Brain pericyte (primary cell): ENCODE measurements around the gene TRIM32.

Experiments
- DNase-seq: peaks from one replicate; pipeline ENCODE4 v3.0.0-alpha.2; 2012; ENCODE audit warnings: low read depth, low spot score

TRIM32 gene

DNA sequence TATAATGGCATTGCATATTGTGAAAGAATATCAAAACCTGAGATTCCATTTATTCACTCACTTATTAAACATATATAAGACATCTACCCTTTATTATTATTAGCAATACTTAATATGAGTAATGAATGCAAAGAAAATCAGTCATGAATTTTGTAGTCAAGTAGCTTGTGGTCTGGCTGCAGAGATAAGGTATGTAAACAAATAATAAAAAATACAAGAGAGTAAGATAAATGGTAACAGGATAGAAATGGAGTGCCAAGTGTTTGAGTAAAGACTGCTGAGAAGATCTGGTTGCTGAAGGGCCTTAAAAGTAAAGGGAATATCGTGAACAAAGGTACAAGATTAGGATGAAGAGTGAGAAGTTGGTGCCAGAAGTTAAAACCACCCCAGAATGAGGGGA is 18.4 kb downstream of the TRIM32 start:
- DNase-seq, result no peak

DNA sequence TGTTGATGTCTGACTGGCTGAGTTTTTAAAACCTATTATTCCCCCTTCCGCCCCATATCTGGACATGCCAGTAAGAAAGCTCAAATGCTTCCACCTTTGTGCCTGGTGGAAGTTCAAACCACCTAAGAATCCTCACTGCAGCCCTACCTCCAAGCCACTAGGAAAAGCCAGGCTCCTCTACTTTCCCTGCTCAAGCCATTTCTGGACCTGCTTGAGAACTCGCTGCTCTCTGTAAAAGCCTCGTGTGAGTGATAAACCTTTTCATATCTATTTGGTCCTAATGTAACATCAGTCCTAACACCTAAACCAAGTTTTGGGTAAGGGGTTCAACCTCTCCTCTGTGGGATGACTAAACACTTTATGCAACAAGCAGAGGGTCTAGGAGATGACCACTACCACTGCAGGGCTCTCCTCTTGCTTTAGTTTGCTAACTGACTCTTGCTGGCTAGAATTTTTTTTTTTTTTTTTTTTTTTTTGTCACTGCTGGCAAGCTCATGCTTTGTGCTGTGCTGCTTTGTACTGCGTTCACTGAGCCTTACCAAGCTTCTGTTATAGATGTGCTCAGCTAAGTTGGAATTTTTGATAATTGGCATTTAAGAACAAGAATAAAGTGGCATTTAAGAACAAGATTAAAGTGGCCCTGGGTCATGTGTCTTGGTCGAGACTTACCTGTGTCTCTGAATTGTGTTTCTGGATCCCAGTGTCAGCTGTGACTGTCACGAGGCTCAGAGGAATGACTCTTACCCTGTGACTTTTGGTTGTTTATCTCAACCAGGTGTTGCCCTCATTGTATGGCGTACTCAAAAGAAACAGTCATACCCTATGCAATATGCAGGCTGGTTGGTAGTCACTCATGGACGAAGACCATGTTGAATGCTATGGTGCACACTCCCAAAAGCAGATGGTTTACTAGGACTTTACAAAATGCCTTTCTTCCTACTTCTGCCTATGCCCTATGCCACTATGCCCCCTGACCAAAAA is 19.5 kb downstream of the TRIM32 start:
- no peak for DNase-seq

DNA sequence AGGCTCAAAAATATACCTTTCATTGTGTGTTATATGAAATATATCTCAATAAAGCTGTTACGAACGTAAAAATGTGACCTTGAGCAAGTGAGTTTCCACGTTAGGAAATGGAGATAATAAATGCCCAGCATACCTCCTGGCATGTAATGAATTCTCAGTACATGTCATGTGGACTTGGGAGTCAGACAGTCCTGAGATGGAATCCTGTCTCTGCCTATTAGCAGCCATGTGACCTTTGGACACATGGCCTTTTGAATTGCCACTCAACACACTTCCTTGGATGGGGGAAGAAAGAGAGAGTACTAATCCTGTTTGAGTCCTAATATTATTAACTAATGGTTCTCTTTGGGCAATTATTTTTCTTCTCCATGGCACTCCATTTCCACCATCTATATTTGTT is 25.7 kb downstream of the TRIM32 start:
- DNase-seq, result no peak

DNA sequence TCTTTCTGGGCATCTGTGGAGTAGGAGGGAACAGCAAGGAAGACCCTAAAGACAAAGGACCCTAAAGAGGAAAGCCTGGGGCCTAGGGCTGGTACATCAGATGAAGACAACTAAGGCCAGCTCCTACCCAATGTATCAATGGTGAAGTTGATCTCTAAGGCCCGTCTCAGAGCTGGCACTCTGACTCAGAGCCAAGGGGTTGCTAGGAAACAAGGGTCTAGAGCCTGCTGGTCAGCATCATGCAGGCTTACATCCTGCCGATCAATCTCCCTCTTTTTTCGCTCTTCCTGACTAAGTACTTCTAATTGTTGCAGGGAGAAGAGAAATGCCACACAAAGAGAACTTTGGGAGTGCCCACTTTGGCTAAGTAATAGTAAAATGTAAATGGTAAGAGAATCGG is 26.2 kb downstream of the TRIM32 start:
- DNase-seq, result no peak

DNA sequence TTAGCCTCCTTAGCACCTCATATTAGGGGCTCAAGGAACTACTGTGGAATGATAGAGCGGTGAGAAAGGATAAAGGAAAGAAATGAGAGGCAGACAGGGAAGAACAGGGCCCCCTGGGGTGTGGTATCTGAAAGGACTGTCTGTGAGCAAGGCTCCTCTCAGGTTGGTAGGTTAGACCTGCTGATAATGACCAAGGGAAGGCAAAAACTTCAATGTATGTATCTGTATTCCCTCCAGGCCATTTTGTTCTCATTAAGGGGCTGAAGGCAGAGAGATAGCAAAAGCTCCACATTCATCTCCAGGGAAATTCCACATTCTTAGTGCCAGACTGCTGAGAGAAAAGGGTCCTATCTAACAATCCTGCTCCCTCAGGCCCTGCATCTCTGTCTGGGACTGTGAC is 28.6 kb downstream of the TRIM32 start:
- DNase-seq, result no peak

DNA sequence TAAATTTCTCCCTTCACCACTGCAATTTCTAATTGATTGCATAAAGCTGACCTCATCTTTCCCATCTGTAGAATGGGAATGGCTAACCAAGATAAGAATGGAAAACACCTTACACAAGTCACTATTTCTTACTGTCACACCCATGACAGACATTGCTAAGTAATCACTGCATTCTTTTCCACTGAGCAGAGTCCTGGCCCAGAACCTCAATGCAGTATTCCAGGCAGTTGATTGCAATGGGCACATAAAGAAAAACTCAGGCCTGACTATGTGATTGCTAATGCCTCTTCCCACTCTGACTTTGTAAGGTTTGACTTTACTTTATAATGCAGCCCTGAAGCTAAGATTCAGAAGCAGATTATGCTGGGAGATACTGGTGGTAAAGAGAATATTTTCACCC is 29.3 kb downstream of the TRIM32 start:
- DNase-seq, result no peak

DNA sequence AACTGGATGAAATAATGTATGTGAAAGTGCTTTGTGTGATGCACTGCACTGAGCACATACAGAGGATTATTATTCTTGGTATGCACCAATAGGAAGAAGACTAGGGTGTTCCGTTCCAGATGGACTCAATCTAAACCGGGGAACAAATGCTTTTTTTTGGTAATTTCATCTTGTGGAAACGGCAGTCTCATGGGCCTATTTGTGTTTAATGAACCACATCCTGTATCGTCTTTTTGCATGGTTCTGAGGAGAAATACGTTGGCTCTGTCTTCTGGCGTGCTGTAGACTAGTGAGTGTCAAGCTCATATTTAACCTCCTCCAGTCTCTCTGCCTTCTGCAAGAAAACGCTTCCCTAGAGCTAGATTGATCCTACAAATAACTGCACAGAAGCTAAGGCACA is 30.0 kb downstream of the TRIM32 start:
- no peak for DNase-seq

DNA sequence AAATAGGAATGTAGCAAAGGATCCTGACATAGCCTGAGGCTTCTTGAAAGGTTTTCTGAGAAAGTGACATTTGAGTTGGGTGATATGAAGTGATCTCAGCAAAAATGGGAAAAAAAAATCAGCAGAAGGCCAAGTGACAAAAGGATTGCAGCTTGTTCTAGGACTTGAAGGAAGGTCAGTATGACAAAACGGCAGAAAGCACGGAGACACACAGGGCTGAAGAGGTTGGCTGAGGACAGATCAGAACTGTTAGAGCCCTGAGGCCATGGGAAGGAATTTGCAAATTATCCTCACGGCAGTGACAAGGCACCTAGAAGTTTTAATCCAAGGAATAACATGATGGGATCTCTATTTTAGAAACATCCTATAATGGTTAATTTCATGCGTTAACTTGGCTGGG is 31.0 kb downstream of the TRIM32 start:
- DNase-seq, result no peak

DNA sequence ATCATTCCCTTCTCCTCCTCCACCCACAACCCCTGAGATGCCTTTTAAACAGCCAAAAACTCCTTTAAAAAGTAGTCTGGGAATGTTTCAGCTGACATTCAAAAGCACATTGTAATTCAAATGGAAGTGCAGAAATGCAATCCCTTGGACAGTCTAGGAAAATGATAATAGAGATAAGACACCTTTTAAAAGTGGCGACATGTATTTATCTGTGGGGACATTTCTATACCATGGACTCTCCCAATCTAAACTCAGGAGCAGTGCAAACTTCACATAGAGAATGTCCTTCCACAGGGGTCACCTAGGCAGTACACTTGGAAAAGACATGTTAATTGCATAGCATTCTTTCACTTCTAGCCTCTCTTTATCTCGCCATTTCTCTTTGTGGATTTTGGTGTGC is 33.0 kb downstream of the TRIM32 start:
- DNase-seq, result no peak

DNA sequence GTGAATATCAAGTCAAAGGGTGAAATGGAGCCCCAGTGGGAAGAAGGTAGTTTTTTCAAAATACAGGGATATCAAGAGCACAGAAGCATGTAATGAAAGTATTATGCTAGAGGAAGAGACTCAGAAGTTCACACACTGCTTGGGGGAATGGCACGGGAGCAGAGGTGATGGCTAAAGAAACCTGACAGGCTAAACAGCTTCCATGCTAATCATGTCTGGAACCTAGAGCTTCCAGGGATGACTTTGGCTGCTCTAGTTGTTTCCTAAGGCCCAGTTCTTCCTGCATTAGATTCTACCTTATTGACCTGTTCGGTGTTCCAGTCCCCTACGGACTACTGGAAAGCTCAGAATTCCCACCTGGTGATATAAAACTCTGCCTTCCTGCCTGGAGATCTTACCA is 34.3 kb downstream of the TRIM32 start:
- DNase-seq, result no peak

DNA sequence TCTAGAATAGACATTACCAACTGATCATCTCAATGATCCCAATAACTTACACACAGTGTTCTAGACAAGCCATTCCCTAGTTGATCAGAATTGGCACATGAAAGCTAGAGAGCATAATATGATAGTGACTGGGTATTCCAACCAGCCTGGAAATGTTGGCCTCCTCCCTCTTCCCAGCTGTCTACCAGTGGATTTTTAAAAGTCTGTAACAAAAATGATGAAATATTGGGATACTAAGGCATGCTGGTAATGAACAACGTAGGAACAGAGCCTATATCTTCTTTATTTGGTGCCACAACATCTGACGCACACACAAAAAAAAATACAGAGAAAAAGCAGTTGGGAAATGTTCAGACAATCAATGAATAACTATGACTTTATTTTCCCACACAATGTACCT is 34.8 kb downstream of the TRIM32 start:
- no peak for DNase-seq

DNA sequence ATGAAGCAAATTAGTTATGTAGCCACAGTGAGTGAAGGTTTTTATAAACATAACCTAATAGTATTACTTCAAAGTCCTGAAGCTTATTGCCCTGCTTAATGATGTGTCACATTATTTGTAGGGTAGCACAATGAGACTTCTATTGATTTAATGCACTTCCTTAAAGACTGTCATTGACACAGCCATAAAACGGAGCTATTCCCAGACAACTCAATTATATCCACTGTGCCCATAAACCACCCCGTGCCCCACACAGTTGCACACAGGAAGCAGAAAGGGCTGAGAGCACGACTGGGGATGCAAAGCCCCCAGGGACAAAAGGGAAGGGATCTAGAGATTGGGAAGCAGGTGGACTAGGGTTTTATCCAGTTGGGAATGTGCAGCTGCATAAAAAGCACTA is 37.0 kb downstream of the TRIM32 start:
- DNase-seq, result no peak

DNA sequence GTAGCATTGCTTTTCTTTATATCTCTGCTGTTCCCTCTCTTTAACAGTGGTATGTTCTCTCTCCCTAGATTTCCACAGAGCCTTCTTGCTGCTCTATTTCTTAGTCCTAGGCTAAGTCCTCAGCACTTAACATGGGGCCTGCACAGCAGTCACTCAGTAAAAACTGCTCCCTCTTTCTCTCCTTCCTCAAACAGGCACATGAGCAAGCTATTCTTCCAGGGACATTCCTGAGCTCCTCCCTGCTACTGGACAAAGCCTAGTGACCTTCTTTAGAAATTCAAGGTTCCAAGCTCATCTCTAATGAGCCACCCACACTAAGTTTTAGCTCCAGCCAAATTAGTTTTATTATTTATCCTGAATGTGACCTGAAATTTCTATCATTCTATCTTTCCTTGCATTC is 39.5 kb downstream of the TRIM32 start:
- no peak for DNase-seq

DNA sequence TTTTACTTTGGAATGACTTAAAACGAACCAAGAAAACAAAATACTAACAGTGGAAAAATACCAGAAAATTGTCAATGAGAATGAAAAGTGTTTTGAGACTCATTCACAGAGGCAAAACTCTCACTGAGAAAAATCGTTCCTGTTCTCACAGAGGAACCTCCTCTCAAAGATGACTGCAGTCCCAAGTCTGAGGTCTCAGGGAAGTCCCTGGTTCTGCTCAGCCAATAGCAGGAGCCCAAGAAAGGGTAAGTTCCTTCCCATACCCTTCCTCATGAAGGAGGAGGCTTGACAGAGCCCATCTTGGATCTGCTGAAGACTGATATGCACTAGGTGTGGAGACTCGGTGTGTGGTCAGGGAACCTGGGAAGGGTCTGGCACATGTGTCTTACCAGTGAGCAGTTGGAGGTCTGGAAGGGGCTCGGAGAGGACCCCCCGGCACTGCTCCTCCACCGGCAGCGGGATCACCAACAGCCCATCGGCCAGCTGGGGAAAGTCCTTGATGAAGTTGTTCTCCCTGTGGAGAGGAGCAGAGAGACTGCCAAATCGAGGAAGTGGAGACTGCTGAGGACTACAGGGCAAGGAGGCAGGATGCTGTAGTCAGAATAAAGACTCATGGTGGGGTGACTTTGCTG is 46.0 kb downstream of the TRIM32 start:
- no peak for DNase-seq

DNA sequence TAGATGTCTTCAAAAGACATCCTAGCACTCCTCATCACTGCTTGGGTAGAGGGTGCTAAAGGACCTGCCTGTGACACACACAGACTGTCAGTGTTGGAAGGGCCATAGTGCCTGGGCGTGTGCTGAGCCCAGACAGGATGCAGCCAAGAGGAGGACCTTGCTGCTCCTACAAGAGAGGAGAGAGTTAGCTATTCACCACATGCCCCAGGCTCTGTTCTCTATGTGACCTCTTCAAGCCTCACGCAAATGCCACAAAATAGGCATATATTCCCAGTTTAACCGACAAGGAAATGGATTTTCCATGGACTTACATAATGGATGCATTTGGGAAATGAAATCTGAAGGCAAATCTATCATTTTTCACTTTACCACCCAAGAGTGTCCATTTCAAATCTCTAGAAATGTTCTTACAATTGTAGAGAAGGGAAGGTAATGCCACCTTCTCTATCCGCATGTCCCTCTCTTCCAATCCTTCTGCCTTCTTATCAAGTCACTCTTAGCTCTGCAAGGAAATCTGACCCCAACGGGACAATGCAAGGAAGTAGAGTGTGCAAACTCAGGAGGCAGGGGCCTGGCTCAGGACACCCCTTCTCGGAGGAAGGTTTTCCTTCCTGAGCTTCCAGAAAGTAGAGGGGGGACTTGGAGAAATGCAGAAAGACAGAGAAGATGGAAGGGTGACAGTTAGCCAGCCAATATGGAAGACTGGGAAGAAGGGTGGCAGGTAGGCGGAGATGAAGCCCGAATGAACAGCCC is 49.5 kb downstream of the TRIM32 start:
- no peak for DNase-seq

DNA sequence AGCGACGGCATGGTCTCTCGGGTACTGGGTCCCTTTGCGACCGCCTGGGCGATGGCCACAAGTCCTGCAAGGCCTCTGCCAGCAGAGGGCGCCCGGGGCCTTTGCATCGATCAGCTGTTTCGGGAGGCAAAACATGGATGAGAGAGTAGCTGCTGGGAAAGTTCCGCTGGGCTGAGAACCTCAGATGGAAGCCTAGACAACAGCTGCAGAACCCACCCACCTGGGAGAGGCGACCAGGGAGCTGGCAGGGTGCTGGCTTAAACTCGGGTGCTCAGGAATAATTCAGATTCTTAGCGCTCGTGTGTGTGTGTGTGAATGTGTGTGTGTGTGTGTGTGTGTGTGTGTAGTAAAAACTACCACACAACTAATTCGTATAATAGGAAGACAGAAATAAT is 50.0 kb downstream of the TRIM32 start:
- DNase-seq, result no peak

DNA sequence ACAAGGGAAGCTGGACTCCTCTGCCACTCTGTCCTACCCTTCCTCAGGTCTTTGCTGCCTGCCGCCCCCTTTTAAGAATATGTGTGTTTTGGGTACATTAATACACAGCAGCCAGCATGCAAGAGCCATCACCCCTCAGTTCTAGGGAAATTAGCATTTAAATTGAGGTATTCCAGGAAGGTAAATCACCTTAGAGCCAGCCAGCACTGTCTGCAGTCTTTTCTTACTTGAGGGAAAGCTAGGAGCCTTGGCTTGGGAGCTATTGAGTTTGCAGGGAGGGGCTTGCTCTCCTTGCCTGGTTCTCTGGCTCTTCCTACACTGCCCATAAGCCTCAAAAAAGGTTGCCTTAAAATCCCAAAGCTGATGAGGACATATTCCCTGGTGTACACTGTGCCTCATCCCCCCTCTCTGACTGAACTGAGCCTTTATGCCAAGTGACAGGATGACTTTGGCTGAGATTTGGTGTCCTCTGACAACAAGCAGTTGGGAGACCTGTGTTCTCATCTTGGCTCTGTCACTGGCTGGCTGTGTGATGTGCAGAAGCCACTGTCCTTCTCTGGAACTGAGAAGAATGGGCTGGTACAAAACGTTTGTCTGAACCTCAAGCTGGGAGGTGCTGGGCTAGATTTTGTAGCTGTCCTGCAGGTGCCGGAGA is 54.1 kb downstream of the TRIM32 start:
- no peak for DNase-seq

DNA sequence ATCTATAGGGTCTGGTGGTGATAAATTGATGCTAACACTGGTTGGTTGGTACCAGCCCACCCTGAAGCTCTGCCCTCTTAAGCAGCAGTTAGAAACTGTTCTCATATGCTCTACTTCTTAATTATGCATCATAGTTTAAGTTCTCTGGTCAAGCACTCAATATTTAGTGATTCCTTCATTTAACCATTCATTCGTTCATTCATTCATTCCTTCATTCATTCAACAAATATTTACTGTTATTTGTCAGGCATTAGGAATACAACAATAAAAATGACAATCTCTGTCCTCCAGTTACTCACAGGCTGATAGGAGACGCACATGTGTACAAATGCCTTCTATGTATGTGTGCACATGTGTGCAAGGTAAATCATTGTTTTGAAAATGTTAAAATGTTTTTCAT is 54.6 kb downstream of the TRIM32 start:
- no peak for DNase-seq

DNA sequence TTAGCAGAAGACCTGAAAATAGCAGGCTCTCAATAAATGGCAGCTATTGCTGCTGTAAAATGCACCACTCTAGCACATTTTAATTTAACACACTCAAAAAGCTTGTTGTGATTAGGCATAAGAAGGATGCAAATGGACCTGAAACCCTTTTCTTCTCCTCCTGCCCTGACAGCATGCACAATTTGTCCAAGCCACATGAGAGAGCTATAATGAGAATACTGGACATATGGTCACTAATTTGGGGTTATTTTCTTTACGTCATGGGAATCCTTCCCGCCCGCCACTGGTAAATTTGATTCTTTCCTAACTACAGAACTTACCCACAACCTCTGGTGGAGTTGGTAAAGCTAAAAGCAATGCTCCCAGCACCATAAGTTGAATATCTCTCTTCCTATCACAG is 62.1 kb downstream of the TRIM32 start:
- DNase-seq, result no peak

DNA sequence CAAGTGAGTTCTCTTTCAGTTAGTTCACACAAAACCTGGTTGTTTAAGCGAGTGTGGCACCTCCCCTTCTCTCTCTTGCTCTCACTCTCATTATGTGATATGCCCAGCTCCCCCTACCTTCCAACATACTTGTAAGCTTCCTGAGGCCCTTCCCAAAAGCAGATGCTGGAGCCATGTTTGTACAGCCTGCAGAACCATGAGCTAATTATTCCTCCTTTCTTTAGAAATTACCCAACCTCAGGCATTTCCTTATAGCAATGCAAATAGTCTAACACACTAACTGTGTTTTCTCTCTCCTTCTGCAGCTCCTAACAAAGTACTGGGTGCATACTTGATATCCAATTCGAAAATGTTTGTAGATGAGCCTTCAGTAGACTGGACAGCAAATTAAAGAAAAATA is 62.7 kb downstream of the TRIM32 start:
- no peak for DNase-seq

DNA sequence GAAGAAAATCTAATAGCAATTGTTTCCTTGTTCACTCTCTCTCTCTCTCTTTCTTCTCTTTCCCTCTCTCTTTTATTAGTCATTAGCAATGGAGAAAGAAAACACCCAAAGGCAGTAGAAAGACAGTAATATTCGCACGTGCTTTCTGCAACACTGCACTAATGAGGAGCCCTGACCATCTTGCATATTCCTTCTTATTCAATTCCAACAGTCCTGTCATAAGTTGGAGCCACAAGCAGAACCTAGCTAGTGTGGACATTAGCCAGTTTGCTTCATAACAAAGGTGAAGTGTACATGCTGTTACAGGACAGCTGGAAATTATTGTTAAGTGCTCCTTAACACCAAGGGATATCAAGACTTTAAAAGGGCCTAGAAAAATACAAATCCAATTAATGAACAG is 63.4 kb downstream of the TRIM32 start:
- DNase-seq, result no peak
